ENCODE measurements around the gene LRRC38.

LRRC38 gene

GRCh38 chr1:13517193-13517812 lies 3.5 kb upstream of the LRRC38 start:
- peak in 1 of 2 donors; percentile 1 for DNase-seq (ENCODE audit: low read depth in 2 of 2)

- DNase-seq (ENCODE audit: low read depth in 2 of 2): no peak
Measured at GRCh38 chr1:13516606-13517005, 2.8 kb upstream of the LRRC38 start.

GRCh38 chr1:13514821-13515220 lies 1.0 kb upstream of the LRRC38 start:
- no peak for DNase-seq (ENCODE audit: low read depth in 2 of 2)

GRCh38 chr1:13513063-13513894 lies 524 bp downstream of the LRRC38 start:
- no peak for DNase-seq (ENCODE audit: low read depth in 2 of 2)

- DNase-seq (ENCODE audit: low read depth in 2 of 2): no peak
Measured at GRCh38 chr1:13512472-13512871, 1.3 kb downstream of the LRRC38 start.

GRCh38 chr1:13510499-13510898 lies 3.3 kb downstream of the LRRC38 start:
- no peak for DNase-seq (ENCODE audit: low read depth in 2 of 2)

GRCh38 chr1:13507075-13507474 lies 6.7 kb downstream of the LRRC38 start:
- DNase-seq (ENCODE audit: low read depth in 2 of 2): no peak

GRCh38 chr1:13505020-13505419 lies 8.8 kb downstream of the LRRC38 start:
- no peak for DNase-seq (ENCODE audit: low read depth in 2 of 2)

- DNase-seq (ENCODE audit: low read depth in 2 of 2): no peak
Measured at GRCh38 chr1:13500806-13501205, 13.0 kb downstream of the LRRC38 start.

- DNase-seq (ENCODE audit: low read depth in 2 of 2): no peak
Measured at GRCh38 chr1:13499422-13499821, 14.4 kb downstream of the LRRC38 start.

GRCh38 chr1:13498553-13498952 lies 15.2 kb downstream of the LRRC38 start:
- DNase-seq (ENCODE audit: low read depth in 2 of 2): no peak

GRCh38 chr1:13495186-13495585 lies 18.6 kb downstream of the LRRC38 start:
- DNase-seq (ENCODE audit: low read depth in 2 of 2): no peak

- no peak for DNase-seq (ENCODE audit: low read depth in 2 of 2)
Measured at GRCh38 chr1:13494712-13495111, 19.1 kb downstream of the LRRC38 start.

GRCh38 chr1:13494025-13494424 lies 19.8 kb downstream of the LRRC38 start:
- no peak for DNase-seq (ENCODE audit: low read depth in 2 of 2)

- no peak for DNase-seq (ENCODE audit: low read depth in 2 of 2)
Measured at GRCh38 chr1:13492711-13493110, 21.1 kb downstream of the LRRC38 start.

GRCh38 chr1:13487957-13488356 lies 25.8 kb downstream of the LRRC38 start:
- no peak for DNase-seq (ENCODE audit: low read depth in 2 of 2)

- DNase-seq (ENCODE audit: low read depth in 2 of 2): no peak
Measured at GRCh38 chr1:13487143-13487868, 26.5 kb downstream of the LRRC38 start.

GRCh38 chr1:13483946-13484345 lies 29.9 kb downstream of the LRRC38 start:
- no peak for DNase-seq (ENCODE audit: low read depth in 2 of 2)

- DNase-seq (ENCODE audit: low read depth in 2 of 2): no peak
Measured at GRCh38 chr1:13482600-13482999, 31.2 kb downstream of the LRRC38 start.

- DNase-seq (ENCODE audit: low read depth in 2 of 2): no peak
Measured at GRCh38 chr1:13479171-13479856, 34.5 kb downstream of the LRRC38 start.

- no peak for DNase-seq (ENCODE audit: low read depth in 2 of 2)
Measured at GRCh38 chr1:13478692-13479091, 35.1 kb downstream of the LRRC38 start.

- DNase-seq (ENCODE audit: low read depth in 2 of 2): no peak
Measured at GRCh38 chr1:13469343-13469742, 44.5 kb downstream of the LRRC38 start.
